AG09319 (cell line): Measurements from ENCODE around the gene WFS1.

Experiments used
- DNase-seq: peaks from one replicate; pipeline ENCODE4 v3.0.0-alpha.2; 2010; ENCODE audit warnings: low read depth; ENCODE audit errors: extremely low read depth
- CTCF ChIP-seq: IDR thresholded peaks from 2 replicates; pipeline ENCODE4 v1.5.1; 2011; ENCODE audit warnings: low read depth, mild to moderate bottlenecking, inconsistent platforms, low read length, moderate library complexity

The WFS1 gene

DNA sequence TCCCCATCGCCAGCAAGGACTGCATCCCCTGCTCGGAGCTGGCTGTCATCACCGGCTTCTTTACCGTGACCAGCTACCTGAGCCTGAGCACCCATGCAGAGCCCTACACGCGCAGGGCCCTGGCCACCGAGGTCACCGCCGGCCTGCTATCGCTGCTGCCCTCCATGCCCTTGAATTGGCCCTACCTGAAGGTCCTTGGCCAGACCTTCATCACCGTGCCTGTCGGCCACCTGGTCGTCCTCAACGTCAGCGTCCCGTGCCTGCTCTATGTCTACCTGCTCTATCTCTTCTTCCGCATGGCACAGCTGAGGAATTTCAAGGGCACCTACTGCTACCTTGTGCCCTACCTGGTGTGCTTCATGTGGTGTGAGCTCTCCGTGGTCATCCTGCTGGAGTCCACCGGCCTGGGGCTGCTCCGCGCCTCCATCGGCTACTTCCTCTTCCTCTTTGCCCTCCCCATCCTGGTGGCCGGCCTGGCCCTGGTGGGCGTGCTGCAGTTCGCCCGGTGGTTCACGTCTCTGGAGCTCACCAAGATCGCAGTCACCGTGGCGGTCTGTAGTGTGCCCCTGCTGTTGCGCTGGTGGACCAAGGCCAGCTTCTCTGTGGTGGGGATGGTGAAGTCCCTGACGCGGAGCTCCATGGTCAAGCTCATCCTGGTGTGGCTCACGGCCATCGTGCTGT lies 31.5 kb downstream of the WFS1 start:
- no peak for TF ChIP-seq CTCF
- no peak for DNase-seq

DNA sequence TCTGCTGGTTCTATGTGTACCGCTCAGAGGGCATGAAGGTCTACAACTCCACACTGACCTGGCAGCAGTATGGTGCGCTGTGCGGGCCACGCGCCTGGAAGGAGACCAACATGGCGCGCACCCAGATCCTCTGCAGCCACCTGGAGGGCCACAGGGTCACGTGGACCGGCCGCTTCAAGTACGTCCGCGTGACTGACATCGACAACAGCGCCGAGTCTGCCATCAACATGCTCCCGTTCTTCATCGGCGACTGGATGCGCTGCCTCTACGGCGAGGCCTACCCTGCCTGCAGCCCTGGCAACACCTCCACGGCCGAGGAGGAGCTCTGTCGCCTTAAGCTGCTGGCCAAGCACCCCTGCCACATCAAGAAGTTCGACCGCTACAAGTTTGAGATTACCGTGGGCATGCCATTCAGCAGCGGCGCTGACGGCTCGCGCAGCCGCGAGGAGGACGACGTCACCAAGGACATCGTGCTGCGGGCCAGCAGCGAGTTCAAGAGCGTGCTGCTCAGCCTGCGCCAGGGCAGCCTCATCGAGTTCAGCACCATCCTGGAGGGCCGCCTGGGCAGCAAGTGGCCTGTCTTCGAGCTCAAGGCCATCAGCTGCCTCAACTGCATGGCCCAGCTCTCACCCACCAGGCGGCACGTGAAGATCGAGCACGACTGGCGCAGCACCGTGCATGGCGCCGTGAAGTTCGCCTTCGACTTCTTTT lies 32.2 kb downstream of the WFS1 start:
- no peak for TF ChIP-seq CTCF

GRCh38 chr4:6302869-6303268 lies 33.2 kb downstream of the WFS1 start:
- TF ChIP-seq CTCF: no peak
- no peak for DNase-seq

More for the DNA sequence above, 32.2 kb downstream of the WFS1 start:
- no peak for DNase-seq

GRCh38 chr4:6303943-6304342 lies 34.3 kb downstream of the WFS1 start:
- TF ChIP-seq CTCF: no peak
- no peak for DNase-seq

GRCh38 chr4:6306299-6306698 lies 36.6 kb downstream of the WFS1 start:
- no peak for TF ChIP-seq CTCF
- DNase-seq: no peak

DNA sequence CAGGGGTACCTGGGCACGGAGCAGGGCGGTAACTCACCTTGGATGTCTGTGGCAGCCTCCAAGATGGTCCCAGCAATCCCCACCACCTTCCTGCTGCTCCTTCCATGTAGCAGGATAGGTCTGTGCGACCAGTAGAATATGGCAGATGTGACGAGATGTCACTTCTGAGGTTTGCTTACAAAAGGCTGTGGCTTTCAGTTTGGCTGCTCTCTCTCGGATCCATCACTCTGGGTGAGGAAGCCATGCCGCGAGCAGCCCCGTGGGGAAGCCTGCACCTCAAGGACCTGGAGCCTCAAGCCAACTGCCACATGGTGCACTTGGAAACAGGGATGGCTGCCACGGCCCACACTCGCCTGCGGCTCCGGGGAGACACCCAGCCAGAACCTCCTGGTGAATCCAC lies 37.6 kb downstream of the WFS1 start:
- no peak for DNase-seq
- no peak for TF ChIP-seq CTCF

- DNase-seq: no peak
Measured at GRCh38 chr4:6307891-6308290, 38.2 kb downstream of the WFS1 start.

More at GRCh38 chr4:6307891-6308290, 38.2 kb downstream of the WFS1 start:
- no peak for TF ChIP-seq CTCF
